ENCODE results near the gene YIPF4.
"Not testable (repeated sequence)": the region's sequence is repeated elsewhere in the genome, so short reads cannot be mapped to it uniquely, and the experiment has no call there.

The YIPF4 gene

DNA sequence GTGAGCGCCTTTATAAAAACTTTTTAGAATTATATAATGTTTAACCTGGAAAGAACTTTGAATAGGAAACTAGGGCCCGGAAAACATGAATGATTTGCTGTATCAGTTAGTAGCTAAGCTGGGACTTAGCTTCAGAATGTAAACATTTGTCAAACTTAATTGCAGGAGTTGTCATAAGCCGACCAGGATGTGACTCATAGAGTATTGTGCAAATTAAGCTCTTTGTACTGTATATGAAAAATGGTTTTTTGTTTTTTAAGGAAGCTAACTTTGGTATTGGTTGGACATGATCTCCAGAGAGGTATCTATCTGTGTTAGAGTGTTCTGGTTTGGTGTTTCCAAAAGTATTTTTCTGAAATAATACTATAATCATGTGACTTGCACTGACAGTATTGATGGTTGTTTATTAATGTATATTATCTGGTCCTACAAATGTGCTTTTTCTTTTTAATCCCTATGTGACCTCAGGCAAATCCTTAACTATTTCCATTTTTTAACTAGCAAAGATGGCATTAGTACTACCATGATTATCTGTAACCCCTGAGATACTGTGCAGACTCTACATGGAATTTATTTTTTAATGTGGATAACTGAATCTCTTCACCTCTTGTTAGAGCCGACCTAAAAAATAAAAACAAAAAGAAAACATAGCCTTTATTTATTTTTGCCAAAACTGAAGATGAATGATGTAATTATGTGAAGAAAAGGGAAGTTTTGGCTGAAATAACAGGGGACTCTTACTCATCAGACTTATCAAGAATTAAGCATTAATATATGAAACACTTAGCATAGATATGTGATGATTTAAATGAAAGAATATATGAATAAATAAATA is 11.7 kb downstream of the YIPF4 start:
- no peak for DNase-seq (ENCODE audit: low read depth in 2 of 2)

DNA sequence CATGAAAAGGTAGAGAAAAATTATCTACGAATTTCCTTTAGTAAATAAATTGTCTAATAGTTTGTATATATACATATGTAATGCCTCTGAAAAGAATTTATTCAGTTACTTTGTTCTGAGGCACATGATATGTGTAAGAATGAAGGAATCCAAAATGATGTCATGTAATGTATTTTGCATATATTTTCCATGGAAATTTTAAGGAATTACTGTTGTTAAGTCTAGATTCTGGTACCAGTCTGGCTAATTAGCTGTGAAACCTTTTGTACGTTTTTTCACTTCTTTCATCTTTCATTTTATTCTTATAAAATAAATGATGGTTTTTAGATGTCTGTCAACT is 12.3 kb downstream of the YIPF4 start:
- no peak for DNase-seq (ENCODE audit: low read depth in 2 of 2)

DNA sequence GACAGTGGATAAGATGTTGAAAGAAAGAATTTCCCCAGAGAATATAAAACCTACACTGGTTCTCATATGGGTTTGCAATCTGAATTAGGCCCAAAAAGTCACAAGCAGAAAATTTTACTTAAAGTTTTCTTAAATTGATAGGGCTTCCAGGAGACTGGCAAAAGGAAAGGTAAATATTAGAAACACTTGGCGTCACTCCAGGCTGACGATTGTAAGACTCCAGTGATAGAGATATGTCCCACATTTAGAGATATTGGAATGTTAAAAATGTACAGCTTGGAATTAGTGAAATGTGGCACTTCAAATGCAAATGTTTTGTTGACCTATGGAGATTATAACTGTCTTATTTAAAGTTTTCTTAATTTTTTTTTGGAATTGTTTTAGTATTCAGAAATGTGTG is 14.0 kb downstream of the YIPF4 start:
- DNase-seq (ENCODE audit: low read depth in 2 of 2), result no peak

DNA sequence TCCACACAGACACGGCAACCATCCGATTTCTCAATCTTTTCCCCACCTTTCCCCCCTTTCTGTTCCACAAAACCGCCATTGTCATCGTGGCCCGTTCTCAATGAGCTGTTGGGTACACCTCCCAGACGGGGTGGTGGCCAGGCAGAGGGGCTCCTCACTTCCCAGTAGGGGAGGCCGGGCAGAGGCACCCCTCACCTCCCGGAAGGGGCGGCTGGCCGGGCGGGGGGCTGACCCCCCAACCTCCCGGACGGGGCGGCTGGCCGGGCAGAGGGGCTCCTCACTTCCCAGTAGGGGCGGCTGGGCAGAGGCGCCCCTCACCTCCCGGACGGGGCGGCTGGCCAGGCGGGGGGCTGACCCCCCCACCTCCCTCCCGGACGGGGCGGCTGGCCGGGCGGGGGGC is 15.8 kb downstream of the YIPF4 start:
- DNase-seq (ENCODE audit: low read depth in 2 of 2), result not testable (repeated sequence)

DNA sequence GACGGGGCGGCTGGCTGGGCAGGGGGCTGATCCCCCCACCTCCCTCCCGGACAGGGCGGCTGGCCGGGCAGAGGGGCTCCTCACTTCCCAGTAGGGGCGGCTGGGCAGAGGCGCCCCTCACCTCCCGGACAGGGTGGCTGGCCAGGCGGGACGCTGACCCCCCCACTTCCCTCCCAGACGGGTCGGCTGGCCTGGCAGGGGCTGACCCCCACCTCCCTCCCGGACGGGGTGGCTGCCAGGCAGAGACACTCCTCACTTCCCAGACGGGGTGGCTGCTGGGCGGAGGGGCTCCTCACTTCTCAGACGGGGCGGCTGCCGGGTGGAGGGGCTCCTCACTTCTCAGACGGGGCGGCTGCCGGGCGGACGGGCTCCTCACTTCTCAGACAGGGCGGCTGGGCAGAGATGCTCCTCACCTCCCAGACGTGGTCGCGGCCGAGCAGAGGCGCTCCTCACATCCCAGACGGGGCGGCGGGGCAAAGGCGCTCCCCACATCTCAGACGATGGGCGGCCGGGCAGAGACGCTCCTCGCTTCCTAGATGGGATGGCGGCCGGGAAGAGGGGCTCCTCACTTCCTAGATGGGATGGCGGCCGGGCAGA is 16.4 kb downstream of the YIPF4 start:
- DNase-seq (ENCODE audit: low read depth in 2 of 2), result not testable (repeated sequence)

DNA sequence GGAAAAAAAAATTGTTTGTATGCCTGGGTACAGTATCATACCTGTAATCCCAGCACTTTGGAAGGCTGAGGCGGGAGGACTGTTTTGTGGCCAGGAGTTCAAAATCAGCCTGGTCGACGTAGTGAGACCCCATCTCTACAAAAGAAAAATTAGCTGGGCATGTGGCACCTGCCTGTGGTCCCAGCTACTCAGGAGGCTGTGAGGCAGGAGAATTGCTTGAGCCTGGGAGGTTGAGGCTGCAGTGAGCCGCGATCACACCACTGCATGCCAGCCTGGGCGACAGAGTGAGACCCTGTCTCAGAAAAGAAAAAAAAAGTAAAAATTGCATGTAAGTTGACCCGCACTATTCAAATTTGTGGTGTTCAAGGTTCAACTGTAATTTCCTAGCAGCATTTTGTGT is 32.9 kb downstream of the YIPF4 start:
- no peak for DNase-seq (ENCODE audit: low read depth in 2 of 2)

DNA sequence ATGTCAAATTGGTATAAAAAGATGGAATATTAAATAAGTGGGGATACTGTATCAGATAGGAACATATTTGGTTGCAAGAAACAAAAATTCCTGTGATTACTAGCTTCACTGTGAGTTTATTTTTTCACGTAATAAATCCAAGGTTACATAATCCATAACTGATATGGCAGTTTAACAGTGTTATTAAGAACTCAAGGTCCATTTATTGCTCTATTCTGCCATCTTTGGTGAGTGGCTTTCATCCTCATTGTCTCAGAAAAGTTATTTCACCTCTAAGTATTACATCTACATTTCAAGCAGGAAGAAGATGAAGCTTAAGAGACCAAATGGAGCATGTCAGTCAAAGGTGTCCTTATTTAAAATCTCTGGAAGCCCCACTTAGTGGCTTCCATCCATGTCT is 37.2 kb downstream of the YIPF4 start:
- DNase-seq (ENCODE audit: low read depth in 2 of 2), result no peak

DNA sequence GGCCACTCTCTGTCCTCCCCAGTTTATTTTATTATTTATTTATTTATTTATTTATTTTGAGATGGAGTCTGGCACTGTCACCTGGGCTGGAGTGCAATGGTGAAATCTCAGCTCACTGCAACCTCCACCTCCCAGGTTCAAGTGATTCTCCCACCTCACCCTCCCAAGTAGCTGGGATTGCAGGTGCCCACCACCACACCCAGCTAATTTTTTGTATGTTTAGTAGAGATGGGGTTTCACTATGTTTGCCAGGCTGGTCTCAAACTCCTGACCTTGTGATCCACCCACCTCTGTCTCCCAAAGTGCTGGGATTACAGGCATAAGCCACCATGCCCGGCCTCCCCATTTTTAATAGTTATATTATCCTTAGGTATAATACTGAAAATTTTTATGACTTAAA is 51.0 kb downstream of the YIPF4 start:
- not testable (repeated sequence) for DNase-seq (ENCODE audit: low read depth in 2 of 2)

DNA sequence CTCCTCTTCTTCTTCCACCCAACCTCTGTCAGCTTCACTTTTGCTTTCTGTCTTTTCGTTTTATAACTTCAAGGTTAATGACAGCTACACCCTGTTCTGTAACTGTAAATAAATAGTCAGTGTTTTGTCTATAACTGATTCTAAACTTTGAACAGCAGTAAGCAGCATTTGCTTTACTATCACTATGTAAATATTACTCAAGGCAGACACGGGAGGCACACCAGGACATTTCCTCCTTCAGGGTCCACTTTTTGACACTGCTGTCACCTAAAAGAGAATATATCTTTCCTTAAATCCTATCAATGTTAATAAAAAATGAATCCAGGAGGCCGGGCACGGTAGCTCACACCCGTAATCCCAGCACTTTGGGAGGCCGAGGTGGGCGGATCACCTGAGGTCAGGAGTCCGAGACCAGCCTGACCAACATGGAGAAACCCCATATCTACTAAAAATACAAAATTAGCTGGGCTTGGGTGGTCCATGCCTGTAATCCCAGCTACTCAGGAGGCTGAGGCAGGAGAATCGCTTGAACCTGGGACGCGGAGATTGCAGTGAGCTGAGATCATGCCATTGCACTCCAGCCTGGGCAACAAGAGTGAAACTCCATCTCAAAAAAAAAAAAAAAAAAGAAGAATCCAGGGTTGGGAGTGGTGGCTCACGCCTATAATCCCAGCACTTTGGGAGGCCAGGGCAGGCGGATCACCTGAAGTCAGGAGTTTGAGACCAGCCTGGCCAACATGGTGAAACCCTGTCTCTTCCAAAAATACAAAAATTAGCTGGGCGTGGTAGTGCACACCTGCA is 51.7 kb downstream of the YIPF4 start:
- not testable (repeated sequence) for DNase-seq (ENCODE audit: low read depth in 2 of 2)

DNA sequence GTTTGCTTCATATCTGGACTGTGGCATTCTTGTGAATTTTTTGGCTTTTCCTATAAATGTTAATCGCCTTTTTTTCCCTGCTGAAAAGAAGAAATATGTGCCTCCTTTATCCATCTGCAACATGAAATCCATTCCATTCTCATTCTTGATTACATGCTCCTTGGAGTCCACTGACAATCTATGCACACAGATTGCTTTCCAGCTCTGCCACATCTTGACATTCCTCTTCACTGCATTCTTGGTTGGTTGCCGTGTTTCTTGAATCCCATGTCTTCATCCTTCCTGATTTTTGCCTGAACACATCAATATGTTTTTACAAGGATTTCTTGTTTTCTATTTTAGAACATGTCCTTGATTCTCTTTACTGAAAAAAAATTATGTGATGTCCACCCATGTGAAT is 52.4 kb downstream of the YIPF4 start:
- DNase-seq (ENCODE audit: low read depth in 2 of 2), result no peak

DNA sequence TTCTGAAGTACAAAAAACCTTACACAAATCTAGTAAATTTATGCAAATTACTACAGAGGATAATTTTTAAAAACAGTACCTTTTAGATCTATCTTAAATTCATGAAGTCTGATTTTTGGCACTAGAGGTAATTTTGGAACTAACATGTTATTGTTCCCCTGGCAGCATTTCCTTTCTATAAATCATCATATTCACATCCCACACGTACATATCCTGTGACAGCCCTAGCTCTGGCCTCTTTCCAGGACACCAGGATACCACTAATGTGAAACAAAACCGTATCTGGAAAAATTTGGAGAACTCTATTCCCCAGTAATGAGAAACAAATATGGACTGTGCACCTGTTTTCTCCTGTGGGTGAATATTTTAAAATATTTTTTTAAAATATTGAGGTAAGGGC is 65.1 kb downstream of the YIPF4 start:
- no peak for DNase-seq (ENCODE audit: low read depth in 2 of 2)

DNA sequence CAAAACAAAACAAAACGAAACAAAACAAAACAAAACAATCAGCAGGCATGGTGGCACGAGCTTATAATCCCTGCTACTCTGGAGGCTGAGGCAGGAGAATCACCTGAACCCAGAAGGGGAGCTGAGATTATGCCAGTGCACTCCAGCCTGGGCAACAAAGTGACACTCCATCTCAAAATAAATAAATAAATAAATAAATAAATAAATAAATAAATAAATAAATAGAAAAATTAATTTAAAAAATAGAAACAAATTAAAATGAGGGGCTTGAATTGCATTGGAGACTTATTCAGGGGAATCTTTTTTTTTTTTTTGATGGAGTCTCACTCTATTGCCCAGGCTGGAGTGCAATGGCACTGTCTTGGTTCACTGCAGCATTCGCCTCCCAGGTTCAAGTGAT is 73.1 kb downstream of the YIPF4 start:
- not testable (repeated sequence) for DNase-seq (ENCODE audit: low read depth in 2 of 2)

DNA sequence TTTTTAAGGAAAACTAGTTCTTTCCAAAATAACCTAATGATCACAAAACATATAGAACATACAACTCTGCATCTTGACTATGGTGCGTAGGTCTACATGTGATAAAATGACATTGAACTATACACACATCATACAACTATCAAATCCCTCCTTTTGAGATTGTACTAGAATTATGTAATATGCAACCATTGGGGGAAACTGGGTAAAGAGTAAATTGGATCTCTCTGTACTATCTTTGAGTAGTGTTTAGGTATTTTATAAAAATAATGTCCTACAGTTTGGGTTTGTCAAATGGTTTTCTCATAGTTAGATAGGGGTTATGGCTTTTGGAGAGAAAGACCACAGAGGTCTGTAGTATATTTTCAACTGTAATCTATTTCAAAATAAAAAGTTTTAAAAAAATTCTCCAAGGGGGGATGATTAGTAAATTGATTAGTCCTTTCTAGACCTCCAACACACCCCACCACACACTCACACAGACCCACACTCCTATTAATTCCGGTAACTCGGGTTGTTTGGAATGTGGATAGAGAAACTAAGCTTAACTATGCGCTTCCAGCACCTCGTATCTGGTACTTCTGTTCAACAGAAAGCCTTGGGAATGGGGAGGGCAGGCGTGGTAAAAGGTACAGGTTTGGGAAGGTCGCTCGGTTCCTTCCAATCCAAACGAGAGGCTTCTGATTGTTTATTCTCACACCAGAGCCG is 78.4 kb downstream of the YIPF4 start:
- DNase-seq (ENCODE audit: low read depth in 2 of 2), result peak in 1 of 2 donors; percentile 0

DNA sequence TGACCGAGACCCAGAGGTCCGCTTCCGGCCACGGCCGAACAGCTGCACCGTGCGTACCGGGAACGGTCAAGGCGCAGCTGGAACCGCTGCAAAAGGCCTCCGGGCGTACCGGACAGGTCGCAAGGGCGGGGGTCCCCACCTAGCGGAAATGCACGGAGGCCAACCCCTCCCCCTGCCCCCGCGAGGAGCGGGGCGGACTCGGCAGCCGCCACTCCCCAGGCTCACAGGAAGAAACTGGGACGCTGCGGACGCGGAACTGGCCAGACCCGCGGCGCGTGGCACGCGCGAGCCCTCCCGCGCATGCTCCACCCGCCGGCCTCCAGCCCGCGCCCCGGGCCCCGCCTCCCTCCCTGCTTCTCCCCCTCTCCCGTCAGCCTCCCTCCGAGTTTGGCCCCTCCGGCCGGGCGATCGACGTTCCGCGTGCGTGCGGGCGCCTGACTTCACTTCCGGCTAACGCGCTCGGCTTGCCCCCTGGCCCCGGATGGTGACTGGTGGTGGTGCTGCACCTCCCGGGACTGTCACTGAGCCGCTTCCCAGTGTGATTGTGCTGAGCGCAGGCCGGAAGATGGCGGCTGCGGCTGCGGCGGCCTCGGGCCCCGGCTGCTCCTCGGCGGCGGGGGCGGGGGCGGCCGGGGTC is 79.1 kb downstream of the YIPF4 start, which contains the start of gene BIRC6:
TSS of gene BIRC6 (plus strand) at position 343 of the 637 bp plus-strand sequence. CDS start at position 482, 139 bp downstream.
- peak; percentile 85 to 88 for DNase-seq (ENCODE audit: low read depth in 2 of 2)

DNA sequence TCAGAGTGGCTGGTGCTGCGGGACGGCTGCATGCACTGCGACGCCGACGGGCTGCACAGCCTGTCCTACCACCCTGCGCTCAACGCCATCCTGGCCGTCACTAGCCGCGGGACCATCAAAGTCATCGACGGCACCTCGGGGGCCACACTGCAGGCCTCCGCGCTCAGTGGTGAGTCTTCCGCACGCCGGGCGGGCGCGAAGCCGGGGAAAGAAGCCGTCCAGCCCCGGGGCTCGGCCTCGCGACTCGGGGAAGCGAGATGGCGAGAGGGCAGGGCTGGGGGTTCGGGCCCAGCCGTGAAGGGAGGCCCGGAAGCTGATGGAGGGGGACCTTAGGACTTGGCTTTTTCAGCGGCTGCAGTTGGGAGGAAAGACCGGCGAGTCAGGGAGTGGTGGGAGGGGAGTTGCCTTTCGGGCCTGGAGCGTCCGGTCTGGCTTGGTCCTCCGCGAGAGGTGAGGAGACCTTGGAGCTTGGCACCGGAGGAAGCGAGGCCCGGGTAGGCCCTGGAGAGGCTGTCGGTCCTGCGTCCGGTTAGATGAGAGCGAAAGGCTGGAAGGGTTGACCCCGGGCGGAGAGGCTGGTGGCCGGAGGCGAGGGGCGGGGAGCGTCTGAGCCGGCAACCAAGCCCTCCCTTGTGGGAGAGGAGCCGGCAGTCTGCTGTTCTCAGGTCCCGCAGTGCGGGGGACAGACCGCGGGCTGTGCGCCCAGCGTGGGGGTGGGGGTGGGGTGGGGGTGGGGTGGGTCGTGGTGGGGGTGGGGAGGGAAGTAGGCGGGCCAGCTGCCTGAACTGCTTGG is 79.8 kb downstream of the YIPF4 start:
- DNase-seq (ENCODE audit: low read depth in 2 of 2), result peak; percentile 3 to 6

DNA sequence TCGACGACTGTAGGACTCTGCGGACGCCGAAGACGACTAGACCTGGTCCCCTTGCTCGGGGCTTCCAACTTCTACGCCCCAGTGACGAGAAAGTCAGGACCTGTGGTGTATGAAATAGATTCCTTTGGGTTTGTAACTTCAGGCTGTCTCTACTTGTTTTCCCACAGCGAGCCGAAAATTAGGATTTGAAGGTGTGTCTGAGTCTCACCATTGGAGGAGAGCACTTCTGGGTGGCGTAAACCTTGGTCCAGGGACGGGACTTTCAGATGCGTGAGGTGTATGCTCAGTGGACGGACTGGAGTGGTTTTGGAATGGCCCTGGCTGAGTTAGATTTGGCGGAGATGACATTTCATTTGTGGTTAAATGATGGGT is 80.4 kb downstream of the YIPF4 start:
- peak in 1 of 2 donors; percentile 0 for DNase-seq (ENCODE audit: low read depth in 2 of 2)

DNA sequence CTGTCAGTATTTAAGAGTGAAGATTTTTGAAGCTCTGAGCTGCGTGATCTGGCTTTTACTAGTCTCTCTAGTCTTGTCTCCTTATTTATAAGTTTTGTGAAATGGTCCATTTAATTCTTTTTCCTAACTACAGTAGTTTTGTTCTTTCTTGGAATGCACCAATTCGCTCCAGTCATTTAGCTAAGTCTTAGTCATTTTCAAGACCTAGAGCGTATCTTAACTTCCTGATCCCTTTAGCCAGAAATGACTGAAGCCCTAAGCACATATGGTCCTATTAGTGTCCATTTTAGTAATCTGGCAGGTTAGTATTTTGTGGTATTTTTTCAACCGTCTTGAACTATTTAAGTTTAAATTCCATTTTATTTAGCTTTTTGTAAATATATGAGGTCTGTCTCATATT is 82.7 kb downstream of the YIPF4 start:
- no peak for DNase-seq (ENCODE audit: low read depth in 2 of 2)

DNA sequence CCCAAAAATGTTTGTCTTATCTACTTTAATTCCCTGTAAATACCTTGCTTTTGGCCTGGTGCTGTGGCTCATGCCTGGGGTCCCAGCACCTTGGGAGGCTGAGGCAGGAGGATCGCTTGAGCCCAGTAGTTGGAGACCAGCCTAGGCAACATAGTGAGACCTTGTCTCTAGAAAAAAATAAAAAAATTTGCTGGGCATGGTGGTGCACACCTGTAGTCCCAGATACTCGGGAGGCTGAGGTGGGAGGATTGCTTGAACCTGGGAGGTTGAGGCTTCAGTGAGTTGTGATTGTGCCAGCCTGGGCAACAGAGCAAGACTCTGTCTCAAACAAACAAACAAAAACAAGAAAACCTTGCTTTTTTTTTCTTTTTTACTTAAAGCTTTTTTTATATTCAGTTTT is 85.3 kb downstream of the YIPF4 start:
- DNase-seq (ENCODE audit: low read depth in 2 of 2), result not testable (repeated sequence)

DNA sequence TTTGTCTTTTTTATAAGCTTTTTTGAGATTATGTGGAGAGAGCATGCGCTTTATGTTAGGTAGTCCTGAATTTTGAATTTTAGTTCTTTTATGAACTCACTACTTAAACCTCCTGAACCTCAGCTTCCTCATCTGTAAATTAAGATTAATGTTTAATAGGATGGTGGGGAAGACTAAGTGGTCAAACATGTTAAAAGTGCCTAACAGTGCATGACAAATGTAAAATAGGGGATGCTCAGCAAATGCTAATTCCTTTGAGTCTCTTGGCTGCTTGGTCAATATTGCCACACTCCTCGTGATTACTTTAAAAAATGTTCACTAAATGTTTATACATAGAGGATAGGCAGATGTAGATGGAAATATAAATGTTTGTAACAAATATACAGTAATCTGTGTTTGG is 85.9 kb downstream of the YIPF4 start:
- no peak for DNase-seq (ENCODE audit: low read depth in 2 of 2)

DNA sequence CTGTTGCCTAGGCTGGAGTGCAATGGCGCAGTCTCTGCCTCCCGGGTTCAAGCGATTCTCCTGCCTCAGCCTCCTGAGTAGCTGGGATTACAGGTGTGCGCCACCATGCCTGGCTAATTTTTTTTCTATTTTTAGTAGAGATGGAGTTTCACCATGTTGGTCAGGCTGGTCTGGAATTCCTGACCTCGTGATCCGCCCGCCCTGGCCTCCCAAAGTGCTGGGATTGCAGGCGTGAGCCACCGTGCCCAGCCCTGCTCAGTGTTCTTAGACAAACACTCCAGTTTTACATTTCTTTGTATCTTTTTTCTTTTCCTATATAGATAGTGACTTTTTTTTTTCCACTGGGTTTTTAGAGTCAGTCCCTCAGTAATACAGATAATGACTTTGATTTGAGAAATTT is 86.6 kb downstream of the YIPF4 start:
- DNase-seq (ENCODE audit: low read depth in 2 of 2), result not testable (repeated sequence)

DNA sequence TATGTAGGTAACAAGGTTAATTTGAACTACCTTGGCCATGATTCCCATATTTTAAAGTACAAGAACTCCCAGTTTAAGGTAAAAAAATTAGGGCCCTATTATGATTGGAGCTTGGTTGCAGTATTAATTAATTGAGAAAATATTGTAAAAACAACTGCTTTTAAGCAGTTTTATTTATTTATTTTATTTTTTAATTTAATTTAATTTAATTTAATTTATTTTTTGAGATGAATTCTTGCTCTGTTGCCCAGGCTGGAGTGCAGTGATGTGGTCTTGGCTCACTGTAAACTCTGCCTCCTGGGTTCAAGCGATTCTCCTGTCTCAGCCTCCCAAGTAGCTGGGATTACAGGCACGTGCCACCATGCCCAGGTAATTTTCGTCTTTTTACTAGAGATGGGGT is 88.0 kb downstream of the YIPF4 start:
- not testable (repeated sequence) for DNase-seq (ENCODE audit: low read depth in 2 of 2)
